ENCODE results near the gene ARG1.

DNA sequence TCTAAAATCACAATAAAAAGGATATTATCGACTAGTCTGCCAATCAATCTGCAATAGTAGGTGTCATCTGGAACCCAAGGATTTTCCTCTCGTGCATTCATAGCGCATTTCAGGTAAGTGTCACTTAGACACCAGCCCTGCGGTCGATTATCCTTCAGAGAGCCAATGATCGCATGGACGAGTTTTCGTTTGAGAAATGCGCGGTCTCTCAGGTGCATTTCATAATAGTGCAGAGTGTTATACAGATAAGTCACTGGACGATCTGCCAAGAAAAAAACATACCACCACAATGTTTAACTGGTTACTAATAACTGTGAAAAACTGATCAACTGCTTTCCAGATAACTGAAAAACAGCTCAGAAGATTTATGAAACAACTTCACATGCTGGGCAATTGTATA, 21.0 kb downstream of the ARG1 start:
- TF ChIP-seq, protein P1, sequence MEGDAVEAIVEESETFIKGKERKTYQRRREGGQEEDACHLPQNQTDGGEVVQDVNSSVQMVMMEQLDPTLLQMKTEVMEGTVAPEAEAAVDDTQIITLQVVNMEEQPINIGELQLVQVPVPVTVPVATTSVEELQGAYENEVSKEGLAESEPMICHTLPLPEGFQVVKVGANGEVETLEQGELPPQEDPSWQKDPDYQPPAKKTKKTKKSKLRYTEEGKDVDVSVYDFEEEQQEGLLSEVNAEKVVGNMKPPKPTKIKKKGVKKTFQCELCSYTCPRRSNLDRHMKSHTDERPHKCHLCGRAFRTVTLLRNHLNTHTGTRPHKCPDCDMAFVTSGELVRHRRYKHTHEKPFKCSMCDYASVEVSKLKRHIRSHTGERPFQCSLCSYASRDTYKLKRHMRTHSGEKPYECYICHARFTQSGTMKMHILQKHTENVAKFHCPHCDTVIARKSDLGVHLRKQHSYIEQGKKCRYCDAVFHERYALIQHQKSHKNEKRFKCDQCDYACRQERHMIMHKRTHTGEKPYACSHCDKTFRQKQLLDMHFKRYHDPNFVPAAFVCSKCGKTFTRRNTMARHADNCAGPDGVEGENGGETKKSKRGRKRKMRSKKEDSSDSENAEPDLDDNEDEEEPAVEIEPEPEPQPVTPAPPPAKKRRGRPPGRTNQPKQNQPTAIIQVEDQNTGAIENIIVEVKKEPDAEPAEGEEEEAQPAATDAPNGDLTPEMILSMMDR (IDR thresholded peaks at IDR 0.05): no peak
- no peak for TF ChIP-seq POLR2A (IDR thresholded peaks at IDR 0.05)
